HG02981 (cell line): ENCODE measurements around the gene MIER3.
"Not testable (repeated sequence)": the region's sequence is repeated elsewhere in the genome, so short reads cannot be mapped to it uniquely, and the experiment has no call there.

ENCODE experiments used
- ATAC-seq: cut with Tn5 transposase; IDR thresholded peaks from one replicate; pipeline ENCODE4 v1.9.1; 2021; ENCODE audit warnings: mild to moderate bottlenecking, moderate library complexity; ENCODE audit not compliant: unreplicated experiment

MIER3 gene, protein sequence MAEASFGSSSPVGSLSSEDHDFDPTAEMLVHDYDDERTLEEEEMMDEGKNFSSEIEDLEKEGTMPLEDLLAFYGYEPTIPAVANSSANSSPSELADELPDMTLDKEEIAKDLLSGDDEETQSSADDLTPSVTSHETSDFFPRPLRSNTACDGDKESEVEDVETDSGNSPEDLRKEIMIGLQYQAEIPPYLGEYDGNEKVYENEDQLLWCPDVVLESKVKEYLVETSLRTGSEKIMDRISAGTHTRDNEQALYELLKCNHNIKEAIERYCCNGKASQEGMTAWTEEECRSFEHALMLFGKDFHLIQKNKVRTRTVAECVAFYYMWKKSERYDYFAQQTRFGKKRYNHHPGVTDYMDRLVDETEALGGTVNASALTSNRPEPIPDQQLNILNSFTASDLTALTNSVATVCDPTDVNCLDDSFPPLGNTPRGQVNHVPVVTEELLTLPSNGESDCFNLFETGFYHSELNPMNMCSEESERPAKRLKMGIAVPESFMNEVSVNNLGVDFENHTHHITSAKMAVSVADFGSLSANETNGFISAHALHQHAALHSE

DNA sequence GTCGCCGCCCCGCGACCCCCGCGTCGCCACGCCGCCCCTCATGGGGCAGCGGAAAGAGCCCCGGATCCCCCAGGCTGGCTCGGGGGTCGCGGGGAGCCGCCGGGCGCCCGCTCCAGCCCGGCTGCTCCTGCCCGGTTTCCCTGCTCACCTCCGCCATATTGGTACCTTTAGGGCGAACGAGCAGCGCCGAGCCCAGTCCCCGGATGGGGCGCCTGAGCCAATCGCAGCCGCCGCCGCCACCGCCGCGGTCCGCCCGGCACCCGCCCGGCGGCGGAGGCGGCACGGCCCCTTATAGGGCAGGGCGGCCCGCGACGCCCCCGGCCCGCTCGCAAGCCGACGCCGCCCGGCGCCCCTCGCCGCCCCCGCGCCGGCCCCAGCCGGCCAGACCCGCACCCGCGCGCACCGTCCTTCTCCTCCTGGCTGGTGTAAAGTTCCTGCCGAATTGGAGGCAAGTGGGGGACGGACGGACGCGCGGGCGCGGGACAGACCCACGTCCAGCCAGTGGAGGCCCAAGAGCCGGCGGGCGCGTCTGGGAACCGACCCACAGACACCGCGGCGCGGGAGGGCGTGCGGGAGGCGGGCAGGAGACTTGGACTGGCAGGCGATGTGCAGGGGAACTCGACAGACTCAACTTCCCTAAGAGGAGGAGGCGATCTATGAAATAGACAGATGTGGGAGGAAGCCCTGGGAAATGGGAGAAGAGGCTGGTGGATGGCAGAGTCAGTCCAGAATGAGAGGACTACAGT, at the start of gene MIER3:
MIER3 (minus strand) TSS at position 178 of the 746 bp plus-strand sequence; CDS start at position 157, 21 bp downstream.
- ATAC-seq: peak; percentile 89

DNA sequence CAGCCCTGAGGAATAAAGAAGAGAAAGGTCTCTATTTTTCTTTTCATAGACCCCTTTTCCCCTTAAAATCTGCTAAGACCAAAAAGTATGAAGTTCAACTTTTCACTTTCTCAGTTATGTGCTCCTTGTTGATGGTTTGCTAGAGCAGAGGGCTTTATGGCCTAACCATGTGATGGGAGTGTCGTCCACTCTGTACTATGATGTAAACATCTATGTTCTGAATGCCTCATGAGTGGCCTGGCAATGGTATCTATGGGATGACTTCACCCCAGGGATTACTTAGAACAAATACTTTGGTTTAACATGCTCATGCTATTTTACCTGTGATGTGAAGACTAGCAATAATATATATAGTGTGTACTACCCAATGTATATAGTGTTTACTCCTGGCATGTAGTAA, 43.7 kb upstream of the MIER3 start:
- ATAC-seq: no peak

DNA sequence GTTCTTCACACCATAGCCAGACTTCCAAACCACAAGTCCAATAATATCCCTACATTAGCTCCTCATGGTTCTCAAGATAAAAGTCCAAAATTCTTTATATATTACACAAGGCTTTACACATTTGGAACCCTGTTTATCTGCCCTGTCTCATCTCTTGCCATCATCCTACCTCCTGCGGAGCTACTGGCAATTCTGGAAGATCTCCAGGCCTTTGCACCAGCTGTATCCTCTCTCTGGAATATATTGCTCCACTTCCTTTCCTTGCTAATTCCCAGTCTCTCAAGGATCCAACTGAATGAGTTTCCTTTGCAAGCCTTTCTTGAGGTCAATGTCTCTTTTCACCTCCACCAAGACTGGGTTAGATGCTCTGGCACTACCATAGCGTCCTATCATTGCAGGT, 41.3 kb upstream of the MIER3 start:
- no peak for ATAC-seq

DNA sequence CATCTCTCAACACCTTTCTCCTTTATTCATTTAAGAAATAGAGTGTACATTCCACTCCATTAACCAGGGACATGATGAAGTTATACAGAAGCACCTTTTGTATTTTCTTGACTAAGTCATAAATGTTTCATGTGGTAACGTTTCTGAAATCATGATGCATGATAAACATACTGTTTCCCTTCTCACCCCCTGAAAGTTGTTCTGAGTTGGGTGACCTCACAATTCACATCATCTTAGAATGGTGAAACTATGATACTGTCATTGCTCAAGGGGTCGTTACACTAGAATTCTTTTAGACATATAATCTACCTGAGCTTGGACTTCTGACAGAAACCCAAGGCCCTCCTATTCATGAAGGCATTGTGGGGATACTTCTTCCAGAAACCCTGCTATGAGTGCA, 37.8 kb upstream of the MIER3 start:
- no peak for ATAC-seq

DNA sequence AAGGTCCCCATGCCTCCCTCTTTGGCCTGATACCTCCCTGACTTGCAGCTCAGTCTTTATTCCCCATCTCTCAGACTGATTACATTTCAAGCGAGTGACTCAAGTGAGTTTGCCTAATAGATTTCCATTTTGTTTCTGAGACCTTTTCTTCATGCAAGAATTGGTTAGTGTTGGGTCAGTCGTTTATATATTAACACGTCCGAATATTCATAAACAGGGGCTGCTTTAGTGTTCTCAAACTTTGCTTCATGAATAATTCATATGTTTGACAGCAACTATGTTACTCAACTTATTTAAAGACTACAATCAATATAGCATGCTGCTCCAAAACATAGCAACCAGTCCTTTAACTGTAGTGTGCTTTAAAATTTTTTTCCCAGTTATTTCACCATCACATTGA, 36.6 kb upstream of the MIER3 start:
- ATAC-seq: no peak

DNA sequence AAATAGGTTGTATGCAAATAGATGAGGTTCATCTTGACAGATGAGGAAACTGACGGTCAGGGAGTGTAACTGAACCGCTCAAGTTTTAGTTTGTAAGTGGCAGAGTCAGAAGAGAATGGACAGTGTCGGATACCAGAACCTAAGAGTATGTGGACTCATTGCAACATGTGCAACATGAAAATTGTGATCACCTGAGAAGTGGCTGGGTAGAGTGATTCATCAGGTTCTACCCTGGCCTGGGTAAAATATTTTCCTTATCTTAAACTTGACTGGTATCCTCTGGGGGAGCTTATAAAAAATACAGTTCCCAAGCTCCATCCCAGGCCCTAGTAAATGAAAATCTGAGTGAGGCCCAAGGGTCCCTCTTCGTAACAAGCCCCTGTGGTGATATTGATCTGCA, 35.2 kb upstream of the MIER3 start:
- ATAC-seq: no peak

DNA sequence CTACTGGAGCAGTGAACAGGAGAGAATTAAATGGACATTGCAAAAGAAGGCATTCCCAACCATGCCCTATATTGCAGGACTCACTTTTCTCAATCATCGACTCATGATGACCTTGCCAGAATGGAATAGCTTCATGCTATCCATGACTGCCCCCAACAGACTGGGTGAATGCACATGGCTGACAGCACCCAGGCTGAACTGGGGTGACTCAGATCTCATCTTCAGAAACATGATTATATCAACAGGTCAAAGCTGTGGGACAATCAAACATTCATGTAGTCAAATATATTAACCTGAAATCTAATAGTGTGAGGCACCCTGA, 34.7 kb upstream of the MIER3 start:
- ATAC-seq: peak; percentile 45

DNA sequence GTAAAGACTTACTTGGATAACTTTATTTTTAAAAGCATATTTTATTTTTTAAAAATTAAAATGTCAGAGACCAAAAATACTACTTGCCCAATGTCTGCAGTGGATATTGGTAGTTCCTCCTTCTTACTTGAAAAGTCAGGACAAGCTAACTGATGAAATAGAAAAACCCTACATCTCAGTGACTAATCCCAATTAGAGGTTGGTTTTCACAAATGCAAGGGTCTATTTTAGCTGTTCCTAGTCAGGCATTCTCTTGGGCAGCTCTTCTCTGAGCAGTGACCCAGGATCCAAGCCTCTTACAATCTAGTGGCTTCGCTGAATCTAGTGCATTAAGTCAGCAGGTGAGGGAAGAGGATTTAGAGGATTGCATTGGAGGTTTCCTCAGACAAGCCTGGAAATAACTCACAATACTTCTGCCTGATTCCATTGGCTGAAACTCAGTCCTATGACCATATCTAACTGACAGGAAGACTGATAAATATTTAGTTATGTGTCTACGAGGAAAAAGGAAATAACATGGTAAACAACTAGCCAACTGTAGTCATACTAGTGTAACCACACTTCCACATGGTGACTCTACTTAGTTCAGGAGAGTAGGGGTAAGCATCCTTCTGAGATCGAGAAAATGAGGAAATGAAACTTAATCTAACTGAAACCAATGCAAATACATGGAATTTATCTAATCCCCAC, 34.2 kb upstream of the MIER3 start:
- peak; percentile 58 for ATAC-seq

DNA sequence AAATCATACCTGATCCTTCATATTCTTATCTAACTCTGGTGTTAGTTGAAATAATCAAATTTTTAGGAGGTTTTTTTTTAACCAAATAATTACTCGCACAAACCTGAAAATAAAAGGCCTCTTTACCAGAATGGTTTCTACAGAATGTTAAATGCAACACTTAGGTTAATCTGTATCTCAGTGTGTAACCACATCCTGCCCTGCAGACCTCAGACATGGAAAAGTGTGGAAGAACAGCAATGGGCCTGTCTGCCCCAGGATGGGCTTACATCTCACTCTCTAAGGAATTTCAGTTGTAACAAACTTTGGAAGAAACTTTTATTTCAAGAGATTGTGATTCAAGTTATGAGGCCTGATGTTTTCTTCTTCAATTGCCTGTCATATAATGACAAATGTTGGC, 32.5 kb upstream of the MIER3 start:
- ATAC-seq: no peak

DNA sequence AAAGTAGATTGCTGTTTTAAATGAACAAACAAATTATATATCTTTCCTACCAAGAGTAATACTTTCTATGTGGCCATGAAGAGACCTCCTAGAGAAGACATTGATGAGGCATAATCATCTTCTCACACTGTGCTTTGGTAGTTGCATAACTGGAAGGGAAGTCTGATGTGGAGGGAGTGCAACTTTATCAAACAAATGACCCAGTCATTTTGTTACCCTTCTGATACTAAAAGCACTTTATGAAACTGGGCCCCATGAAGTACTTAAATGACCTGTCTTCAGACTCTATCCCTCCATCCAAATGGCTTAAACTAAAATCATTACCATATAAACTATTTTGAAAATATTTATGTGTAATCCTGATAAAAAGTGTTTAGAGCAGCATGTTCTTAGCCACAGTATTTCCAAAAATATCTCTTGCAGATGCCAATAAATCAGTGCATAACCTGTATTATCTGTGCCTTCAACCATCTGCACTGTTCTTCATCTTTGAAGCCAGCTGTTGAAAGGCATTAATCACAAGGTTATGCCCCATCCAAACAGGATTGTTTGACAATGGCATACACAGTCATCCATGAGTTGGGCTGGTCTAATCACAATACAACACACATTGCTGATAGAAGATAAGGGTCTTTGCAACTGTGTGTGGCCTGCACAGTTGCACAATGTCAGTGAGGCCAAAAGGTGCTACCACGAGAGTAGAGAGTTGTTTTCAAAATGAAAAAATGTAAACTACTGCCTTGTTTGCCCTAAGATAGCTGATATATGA, 31.9 kb upstream of the MIER3 start:
- ATAC-seq: peak; percentile 73

DNA sequence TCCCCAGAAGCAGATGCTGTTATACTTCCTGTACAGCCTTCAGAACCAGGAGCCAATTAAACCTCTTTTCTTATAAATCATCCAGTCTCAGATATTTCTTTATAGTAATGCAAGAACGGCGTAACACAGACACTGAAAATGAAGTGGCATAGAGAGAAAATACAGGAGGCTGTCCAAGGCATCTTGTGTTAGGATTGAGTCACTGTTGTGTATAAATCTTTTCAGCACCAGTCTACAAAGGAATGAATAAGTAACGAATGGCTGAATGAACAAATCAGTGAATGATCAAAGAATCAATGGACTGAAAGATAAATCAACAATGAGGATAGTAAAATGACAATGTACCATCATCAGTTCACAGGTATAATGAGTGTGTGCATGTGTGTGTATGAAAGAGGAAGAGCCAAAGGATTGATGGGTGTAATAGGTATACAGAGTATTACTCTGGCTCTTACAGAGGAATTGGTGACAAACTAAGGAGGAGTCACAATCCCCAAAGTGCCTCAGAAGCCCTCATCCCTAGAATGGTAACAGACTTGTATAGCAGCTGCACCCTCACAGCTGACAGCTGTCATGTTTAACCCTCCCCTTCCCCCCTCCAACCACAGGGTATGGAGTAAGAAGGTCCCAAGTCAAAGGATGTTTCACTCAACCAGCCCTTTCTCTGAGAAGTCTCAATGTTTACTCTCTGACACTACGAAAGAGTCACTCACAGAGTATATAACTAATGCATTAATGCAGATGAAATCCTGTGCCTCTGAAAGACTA, 29.8 kb upstream of the MIER3 start:
- ATAC-seq: no peak

DNA sequence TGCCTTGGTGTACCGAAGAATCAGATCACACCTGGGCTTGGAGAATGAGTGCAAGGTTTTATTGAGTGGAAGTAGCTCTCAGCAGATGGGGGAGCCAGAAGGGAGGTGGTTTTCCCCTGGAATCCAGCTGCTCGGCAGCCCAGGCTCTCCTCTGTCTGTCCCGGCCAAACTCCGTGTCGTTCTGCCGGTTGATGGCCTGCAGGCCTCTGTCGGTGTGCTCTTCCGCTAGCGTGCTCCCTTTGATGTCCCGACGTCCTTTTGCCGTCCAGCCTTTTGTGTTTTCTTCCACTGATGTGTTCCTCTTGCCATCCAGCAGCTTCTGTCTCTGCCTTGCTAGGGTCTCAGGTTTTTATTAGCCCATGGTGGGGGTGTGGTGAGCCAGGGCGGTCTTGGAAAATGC, 28.0 kb upstream of the MIER3 start:
- ATAC-seq: no peak

DNA sequence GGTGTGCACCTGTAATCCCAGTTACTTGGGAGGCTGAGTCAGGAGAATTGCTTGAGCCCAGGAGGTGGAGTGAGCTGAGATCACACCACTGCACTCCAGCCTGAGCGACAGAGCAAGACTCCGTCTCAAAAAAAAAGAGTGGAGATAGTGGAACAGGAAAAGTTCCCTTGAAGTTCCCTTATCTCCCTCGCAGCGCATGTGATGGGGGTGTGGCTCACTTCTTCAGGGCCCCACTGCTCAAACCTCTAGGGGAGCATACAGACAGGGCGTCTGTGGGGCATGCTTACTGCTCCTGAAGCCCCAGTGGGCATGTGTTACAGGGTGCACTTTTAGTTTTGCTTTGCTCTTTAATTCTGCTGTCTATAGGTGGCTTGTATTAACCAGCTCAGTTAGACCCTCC, 27.6 kb upstream of the MIER3 start:
- ATAC-seq: not testable (repeated sequence)

DNA sequence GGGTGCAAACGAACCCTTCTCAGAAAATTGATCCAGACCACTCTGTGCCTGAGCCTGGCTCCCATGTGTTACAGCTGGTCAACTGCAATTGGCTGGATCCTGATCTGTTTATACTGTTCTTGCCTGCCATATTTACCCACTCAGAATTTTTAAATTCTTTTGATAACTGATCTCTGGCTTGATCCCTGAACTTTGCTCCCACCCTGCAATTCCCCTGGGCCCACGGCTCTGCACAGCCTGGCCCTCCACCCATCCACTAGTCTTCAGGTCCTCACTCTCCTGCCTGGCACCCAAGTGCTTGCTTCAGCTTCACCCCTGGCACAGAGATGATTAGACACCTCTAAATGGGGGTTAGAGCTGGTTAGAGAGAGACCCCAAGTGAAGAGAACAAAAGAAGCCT, 25.9 kb upstream of the MIER3 start:
- no peak for ATAC-seq

DNA sequence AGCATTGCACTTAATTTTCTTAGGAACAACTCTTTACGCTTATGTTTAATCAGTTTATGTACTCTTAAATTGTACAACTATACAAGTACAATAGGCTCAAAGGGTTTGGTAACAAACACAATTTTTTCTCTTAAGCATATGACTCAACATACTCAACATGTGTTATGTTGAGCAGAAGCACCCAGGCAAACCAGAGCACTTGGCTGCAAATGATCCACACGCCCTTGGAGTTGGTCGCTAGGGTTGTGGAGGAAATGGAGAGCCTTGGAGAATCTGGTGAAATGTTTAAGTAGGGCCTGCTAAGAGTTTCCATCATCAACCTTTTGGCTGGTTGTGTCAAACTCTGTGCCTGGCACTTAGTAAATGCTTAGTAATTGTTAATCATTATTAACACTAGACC, 25.1 kb upstream of the MIER3 start:
- no peak for ATAC-seq

DNA sequence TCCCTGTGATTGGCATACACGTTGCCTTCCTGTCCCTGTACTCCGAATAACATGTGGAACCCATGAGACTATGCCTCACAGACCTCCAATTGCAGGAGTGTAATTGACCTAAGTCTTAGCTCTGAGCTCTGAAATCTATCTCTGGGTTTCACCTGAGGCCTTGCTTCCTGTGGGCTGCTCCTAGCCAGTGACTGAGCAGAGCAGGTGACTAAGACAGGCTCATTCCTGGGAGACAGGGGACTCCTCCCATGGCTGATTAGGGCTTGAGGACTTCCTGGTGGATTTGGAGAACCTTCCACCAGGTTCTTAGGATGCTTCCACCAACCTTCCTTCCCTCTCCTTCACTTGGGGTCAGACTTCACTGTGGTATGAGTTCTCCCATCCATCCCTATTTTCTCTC, 22.3 kb upstream of the MIER3 start:
- ATAC-seq: no peak

DNA sequence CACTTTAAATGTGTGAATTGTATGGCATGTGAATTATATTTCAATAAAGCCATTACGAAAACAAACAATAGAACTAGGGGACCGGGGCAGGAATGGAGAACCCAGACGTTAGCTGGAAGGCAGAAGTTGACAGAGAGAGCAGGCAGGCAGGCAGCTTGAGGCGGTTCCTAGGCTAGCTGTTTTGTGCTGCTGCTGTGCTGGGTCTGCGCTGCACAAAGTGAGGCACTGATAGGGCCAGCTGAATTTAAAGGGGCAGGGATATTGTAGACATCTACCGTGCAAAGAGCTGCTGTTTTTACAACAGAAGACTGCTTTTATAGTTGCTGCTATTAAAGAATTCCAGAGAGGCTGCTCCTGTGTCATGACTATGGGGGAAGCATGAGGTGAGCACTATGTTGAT, 21.6 kb upstream of the MIER3 start:
- ATAC-seq: no peak

DNA sequence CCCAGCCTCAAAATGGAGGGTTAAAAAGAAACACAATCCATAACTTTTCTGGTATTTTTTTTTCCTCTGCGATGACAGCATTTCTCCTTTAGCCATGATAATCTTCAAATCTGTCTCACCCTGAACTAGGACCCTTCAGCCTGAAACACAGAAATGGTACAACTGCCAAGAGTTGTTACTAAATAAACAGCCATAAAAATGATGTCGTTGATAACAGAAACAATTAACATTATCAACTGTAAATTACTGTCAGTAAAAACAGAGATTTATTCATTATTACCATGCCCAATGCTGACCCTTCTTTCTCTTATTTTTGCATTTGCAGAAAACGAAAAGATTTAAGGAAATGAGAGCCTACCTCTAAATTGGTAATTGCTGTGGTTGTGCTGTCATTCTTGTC, 19.4 kb upstream of the MIER3 start:
- no peak for ATAC-seq

DNA sequence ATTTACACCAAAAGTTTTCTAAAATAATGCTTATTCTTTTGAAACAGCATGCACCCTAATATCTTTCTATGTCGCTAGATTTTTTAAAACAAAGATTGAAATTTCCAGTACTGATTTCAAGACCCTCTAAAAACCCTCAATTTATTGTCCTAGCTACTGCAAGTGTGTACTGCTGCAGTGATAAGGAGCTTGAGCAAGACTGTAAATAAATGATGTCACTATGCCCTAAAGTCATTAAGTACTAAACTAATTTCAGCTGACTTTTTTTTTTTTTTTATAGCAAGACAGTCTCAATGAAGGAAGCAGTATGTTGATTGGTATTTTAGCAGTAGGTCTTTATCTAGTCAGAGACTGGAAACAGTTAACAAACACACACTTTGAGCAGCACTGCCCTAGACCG, 12.2 kb upstream of the MIER3 start:
- no peak for ATAC-seq

DNA sequence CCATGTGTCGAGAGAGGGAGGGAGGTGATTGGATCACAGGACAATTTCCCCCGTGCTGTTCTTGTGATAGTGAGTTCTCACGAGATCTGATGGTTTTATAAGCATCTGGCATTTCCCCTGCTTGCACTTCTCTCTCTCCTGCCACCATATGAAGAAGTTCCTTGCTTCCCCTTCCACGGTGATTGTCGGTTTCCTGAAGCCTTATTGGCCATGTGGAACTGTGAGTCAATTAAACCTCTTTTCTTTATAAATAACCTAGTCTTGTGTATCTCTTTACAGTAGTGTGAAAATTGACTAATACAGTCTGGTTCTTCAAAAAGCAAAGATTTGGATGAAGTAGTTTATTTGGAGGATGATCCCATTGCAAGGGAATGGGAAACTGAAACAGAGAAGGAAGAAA, 11.3 kb upstream of the MIER3 start:
- no peak for ATAC-seq
